ENCODE measurements around the gene RABL2B.

The RABL2B gene

GRCh38 chr22:50739894-50740293 lies 43.5 kb downstream of the RABL2B start:
- DNase-seq: peak in 7 of 42 donors; percentile 7 to 51 (median 18)
- intact Hi-C loops (cut with DNase I): no loop called here

GRCh38 chr22:50739279-50739691 lies 44.2 kb downstream of the RABL2B start:
- DNase-seq: peak in 1 of 42 donors; percentile 4
- intact Hi-C loops (cut with DNase I): no loop called here

GRCh38 chr22:50738649-50739227 lies 44.7 kb downstream of the RABL2B start:
- intact Hi-C loops (cut with DNase I): no loop called here
- peak in 1 of 42 donors; percentile 1 for DNase-seq

GRCh38 chr22:50737728-50738648 lies 45.4 kb downstream of the RABL2B start, which contains the start of gene ACR:
ACR (plus strand) TSS chr22:50738204; CDS start chr22:50738236, 32 bp downstream.
- intact Hi-C loops (cut with DNase I): no loop called here
- peak in 2 of 42 donors; percentile 5 to 28 for DNase-seq

GRCh38 chr22:50735739-50736030 lies 47.8 kb downstream of the RABL2B start:
- intact Hi-C loops (cut with DNase I): no loop called here
- DNase-seq: peak in 2 of 42 donors; percentile 0 to 6

GRCh38 chr22:50734986-50735738 lies 48.3 kb downstream of the RABL2B start:
- peak in 8 of 42 donors; percentile 1 to 22 (median 9) for DNase-seq

GRCh38 chr22:50734343-50734771 lies 49.1 kb downstream of the RABL2B start:
- intact Hi-C loops (cut with DNase I): no loop called here

More at GRCh38 chr22:50734986-50735738, 48.3 kb downstream of the RABL2B start:
- intact Hi-C loops (cut with DNase I): no loop called here

GRCh38 chr22:50733521-50734342 lies 49.7 kb downstream of the RABL2B start:
- DNase-seq: peak; percentile 51 to 89 (median 74)
- intact Hi-C loops (cut with DNase I): no loop called here

More at GRCh38 chr22:50734343-50734771, 49.1 kb downstream of the RABL2B start:
- peak in 4 of 42 donors; percentile 8 to 35 (median 20) for DNase-seq

- peak in 10 of 42 donors; percentile 1 to 43 (median 16) for DNase-seq
- intact Hi-C loops (cut with DNase I): no loop called here
These were observed 50.8 kb downstream of the RABL2B start for GRCh38 chr22:50732681-50733080.

GRCh38 chr22:50731811-50732624 lies 51.4 kb downstream of the RABL2B start:
- intact Hi-C loops (cut with DNase I): no loop called here
- peak; percentile 43 to 87 (median 73) for DNase-seq

- intact Hi-C loops (cut with DNase I): no loop called here
- DNase-seq: peak in 11 of 42 donors; percentile 6 to 39 (median 16)
These were observed 52.3 kb downstream of the RABL2B start for GRCh38 chr22:50730941-50731661.

GRCh38 chr22:50730013-50730891 lies 53.2 kb downstream of the RABL2B start:
- peak in 13 of 42 donors; percentile 6 to 45 (median 18) for DNase-seq
- intact Hi-C loops (cut with DNase I): no loop called here

- peak in 14 of 42 donors; percentile 2 to 40 (median 24) for DNase-seq
- intact Hi-C loops (cut with DNase I): no loop called here
These were observed 53.9 kb downstream of the RABL2B start for GRCh38 chr22:50729391-50730012.

- intact Hi-C loops (cut with DNase I): no loop called here
These were observed 54.9 kb downstream of the RABL2B start for GRCh38 chr22:50728523-50728931.

More at GRCh38 chr22:50728523-50728931, 54.9 kb downstream of the RABL2B start:
- DNase-seq: peak in 14 of 42 donors; percentile 0 to 31 (median 12)

Measured in head of caudate nucleus (tissue), 42 donors.